Endothelial cell of umbilical vein (primary cell): Measurements from ENCODE around the gene GTSE1.

Experiments
- EZH2 ChIP-seq: IDR thresholded peaks from 2 replicates; pipeline ENCODE4 v1.6.1; 2012; ENCODE audit warnings: borderline replicate concordance, low read depth, mild to moderate bottlenecking, moderate library complexity, low read length, inconsistent platforms; ENCODE audit not compliant: severe bottlenecking
- GATA2 ChIP-seq: IDR thresholded peaks from 2 replicates; pipeline ENCODE4 v1.7.0; 2011; ENCODE audit warnings: low read depth, mild to moderate bottlenecking, moderate library complexity, mixed read lengths, low read length; ENCODE audit not compliant: insufficient read length, insufficient read depth
- POLR2A ChIP-seq: IDR thresholded peaks from 2 replicates; pipeline ENCODE4 v1.6.1; 2012; ENCODE audit warnings: low read depth, mild to moderate bottlenecking, control low read depth, low read length
- TF ChIP-seq, protein P1 (sequence below), 2 donors: IDR thresholded peaks; 1 replicate in 1 of 2; 2 replicates in 1 of 2; pipeline ENCODE4 v1.5.1; 2011; ENCODE audit warnings: low read length in 2 of 2, mild to moderate bottlenecking in 2 of 2, moderate library complexity in 2 of 2, control low read depth in 1 of 2, inconsistent platforms in 1 of 2, low read depth in 1 of 2; ENCODE audit not compliant: insufficient read depth in 1 of 2; ENCODE audit errors: extremely low read depth in 1 of 2

DNA sequence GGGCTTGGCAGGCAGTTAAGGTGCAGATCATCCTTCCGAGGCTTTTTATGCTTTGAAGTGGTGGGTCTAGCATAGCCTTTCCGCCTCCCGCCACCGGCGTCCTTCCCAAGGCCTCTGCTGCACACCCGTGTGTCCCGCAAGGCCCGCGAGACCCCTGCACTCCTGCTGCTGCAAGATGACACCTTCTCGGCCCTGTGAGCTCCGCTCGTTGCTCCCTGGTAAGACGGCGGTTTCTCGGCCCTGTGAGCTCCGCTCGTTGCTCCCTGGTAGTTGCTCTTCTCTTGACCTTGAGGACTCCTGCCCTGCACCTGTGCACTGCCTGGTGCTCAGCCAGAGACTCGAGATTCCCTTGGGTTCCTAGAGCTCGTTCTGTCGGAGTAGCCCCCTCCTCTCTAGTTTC, 21.0 kb downstream of the GTSE1 start:
- TF ChIP-seq, protein P1, sequence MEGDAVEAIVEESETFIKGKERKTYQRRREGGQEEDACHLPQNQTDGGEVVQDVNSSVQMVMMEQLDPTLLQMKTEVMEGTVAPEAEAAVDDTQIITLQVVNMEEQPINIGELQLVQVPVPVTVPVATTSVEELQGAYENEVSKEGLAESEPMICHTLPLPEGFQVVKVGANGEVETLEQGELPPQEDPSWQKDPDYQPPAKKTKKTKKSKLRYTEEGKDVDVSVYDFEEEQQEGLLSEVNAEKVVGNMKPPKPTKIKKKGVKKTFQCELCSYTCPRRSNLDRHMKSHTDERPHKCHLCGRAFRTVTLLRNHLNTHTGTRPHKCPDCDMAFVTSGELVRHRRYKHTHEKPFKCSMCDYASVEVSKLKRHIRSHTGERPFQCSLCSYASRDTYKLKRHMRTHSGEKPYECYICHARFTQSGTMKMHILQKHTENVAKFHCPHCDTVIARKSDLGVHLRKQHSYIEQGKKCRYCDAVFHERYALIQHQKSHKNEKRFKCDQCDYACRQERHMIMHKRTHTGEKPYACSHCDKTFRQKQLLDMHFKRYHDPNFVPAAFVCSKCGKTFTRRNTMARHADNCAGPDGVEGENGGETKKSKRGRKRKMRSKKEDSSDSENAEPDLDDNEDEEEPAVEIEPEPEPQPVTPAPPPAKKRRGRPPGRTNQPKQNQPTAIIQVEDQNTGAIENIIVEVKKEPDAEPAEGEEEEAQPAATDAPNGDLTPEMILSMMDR (IDR thresholded peaks at IDR 0.05; ENCODE audit: extremely low read depth in 1 of 2, insufficient read depth in 1 of 2, low read depth in 1 of 2, low read length in 2 of 2): no peak
- TF ChIP-seq POLR2A (no peak), EZH2 (no peak), GATA2 (no peak)
